Fibroblast of lung (primary cell): ENCODE data around the gene ZDHHC14. TPM values are rescaled to one million over a fixed set of nuclear protein-coding genes. Genes with fewer than 3 reads are reported as not detected.

Source experiments
- DNase-seq, 2 donors: peaks; one replicate each; pipeline versions ENCODE4 v3.0.0 to v3.0.0-alpha.2; 2010; ENCODE audit warnings: low read depth in 2 of 2
- H2AFZ ChIP-seq: 2 replicates; pipeline ENCODE4 v1.5.1; 2012; ENCODE audit warnings: low read length, control low read depth, inconsistent platforms
- H3K27ac ChIP-seq: 2 replicates; pipeline ENCODE4 v1.5.1; 2011; ENCODE audit warnings: low read length, control low read depth; ENCODE audit not compliant: insufficient read depth
- H3K27me3 ChIP-seq: 2 replicates; pipeline ENCODE4 v1.5.1; 2011; ENCODE audit warnings: mild to moderate bottlenecking, low read length; ENCODE audit not compliant: control insufficient read depth, insufficient read depth
- H3K36me3 ChIP-seq: 2 replicates; pipeline ENCODE4 v1.5.1; 2011; ENCODE audit warnings: low read length; ENCODE audit not compliant: control insufficient read depth, insufficient read depth
- H3K4me1 ChIP-seq: 2 replicates; pipeline ENCODE4 v1.5.1; 2011; ENCODE audit warnings: low read length; ENCODE audit not compliant: control insufficient read depth, insufficient read depth; ENCODE audit errors: extremely low read depth
- H3K4me2 ChIP-seq: 2 replicates; pipeline ENCODE4 v1.5.1; 2011; ENCODE audit warnings: low read length, control low read depth; ENCODE audit not compliant: insufficient read depth; ENCODE audit errors: extremely low read depth
- H3K4me3 ChIP-seq, 4 experiments: fragments of 200-600 bp in 1 of 4; sonication (generic) in 1 of 4; replicated peaks in 1 of 4; 2 replicates each; pipeline ENCODE4 v1.5.1; 2011 to 2016; ENCODE audit warnings: low read length in 4 of 4, low read depth in 3 of 4, mild to moderate bottlenecking in 3 of 4, control low read depth in 2 of 4, inconsistent platforms in 1 of 4, mixed read lengths in 1 of 4; ENCODE audit not compliant: insufficient read depth in 1 of 4; ENCODE audit errors: control extremely low read depth in 1 of 4
- H3K79me2 ChIP-seq: 2 replicates; pipeline ENCODE4 v1.5.1; 2012; ENCODE audit warnings: mild to moderate bottlenecking, low read length, inconsistent platforms; ENCODE audit not compliant: control insufficient read depth, insufficient read depth
- H3K9ac ChIP-seq: 2 replicates; pipeline ENCODE4 v1.5.1; 2011; ENCODE audit warnings: mild to moderate bottlenecking, low read length, control low read depth; ENCODE audit not compliant: insufficient read depth
- H3K9me3 ChIP-seq: 2 replicates; pipeline ENCODE4 v1.5.1; 2012; ENCODE audit warnings: low read depth, low read length; ENCODE audit not compliant: control insufficient read depth, insufficient read depth
- H4K20me1 ChIP-seq: 2 replicates; pipeline ENCODE4 v1.5.1; 2011; ENCODE audit warnings: low read length; ENCODE audit not compliant: control insufficient read depth, insufficient read depth; ENCODE audit errors: extremely low read depth
- EZH2 ChIP-seq: IDR thresholded peaks from 2 replicates; pipeline ENCODE4 v1.5.1; 2012; ENCODE audit warnings: low read length, control low read depth, mild to moderate bottlenecking; ENCODE audit errors: missing control alignments
- polyA plus RNA-seq, 2 donors: library from polyadenylated mRNA; depleted of rRNA in 1 of 2; stranded (reverse) in 1 of 2; unstranded in 1 of 2; fragments of >200 nt; gene quantifications; 2 replicates each; pipeline ENCODE4 v1.2.1, GENCODE V29; 2011 to 2012; ENCODE audit warnings: missing spikeins in 1 of 2
- total RNA-seq: library from RNA; depleted of rRNA; stranded (reverse); fragments of >200 nt; gene quantifications from 2 replicates; pipeline ENCODE4 v1.2.1, GENCODE V29; 2014
- TF ChIP-seq, protein P1 (sequence below), 2 donors: IDR thresholded peaks in 1 of 2; conservative IDR thresholded peaks in 1 of 2; 1 replicate in 1 of 2; 2 replicates in 1 of 2; pipeline ENCODE4 v1.5.1; 2011 to 2012; ENCODE audit warnings: low read length in 2 of 2, control low read depth in 1 of 2, inconsistent platforms in 1 of 2, low read depth in 1 of 2, mild to moderate bottlenecking in 1 of 2

ZDHHC14 gene
- total and polyA plus RNA-seq, 2 donors (not counting 1 experiment from before 2014, with no cell fraction given) = 1.7 to 3.5 TPM

GRCh38 chr6:157513004-157513603 is 132.1 kb downstream of the ZDHHC14 start:
- H3K27ac ChIP-seq = no peak overlapping the region
- H3K9ac ChIP-seq = no peak overlapping the region
- TF ChIP-seq, protein P1, sequence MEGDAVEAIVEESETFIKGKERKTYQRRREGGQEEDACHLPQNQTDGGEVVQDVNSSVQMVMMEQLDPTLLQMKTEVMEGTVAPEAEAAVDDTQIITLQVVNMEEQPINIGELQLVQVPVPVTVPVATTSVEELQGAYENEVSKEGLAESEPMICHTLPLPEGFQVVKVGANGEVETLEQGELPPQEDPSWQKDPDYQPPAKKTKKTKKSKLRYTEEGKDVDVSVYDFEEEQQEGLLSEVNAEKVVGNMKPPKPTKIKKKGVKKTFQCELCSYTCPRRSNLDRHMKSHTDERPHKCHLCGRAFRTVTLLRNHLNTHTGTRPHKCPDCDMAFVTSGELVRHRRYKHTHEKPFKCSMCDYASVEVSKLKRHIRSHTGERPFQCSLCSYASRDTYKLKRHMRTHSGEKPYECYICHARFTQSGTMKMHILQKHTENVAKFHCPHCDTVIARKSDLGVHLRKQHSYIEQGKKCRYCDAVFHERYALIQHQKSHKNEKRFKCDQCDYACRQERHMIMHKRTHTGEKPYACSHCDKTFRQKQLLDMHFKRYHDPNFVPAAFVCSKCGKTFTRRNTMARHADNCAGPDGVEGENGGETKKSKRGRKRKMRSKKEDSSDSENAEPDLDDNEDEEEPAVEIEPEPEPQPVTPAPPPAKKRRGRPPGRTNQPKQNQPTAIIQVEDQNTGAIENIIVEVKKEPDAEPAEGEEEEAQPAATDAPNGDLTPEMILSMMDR (conservative IDR thresholded peaks at IDR 0.05 in 1 of 2, IDR thresholded peaks at IDR 0.05 in 1 of 2; ENCODE audit: low read depth in 1 of 2, low read length in 2 of 2) = no peak
- TF ChIP-seq EZH2 = no peak
- H3K9me3 ChIP-seq = no peaks in the 10 kb centered on the region
- no peaks in the 10 kb centered on the region for H4K20me1 ChIP-seq
- no peaks in the 10 kb centered on the region for H3K27me3 ChIP-seq
- no peak for DNase-seq
- no peak overlapping the region for H2AFZ ChIP-seq
- H3K4me3 ChIP-seq = no peak overlapping the region
- H3K4me2 ChIP-seq = no peak overlapping the region
- H3K36me3 ChIP-seq = no peaks in the 10 kb centered on the region
- no peaks in the 10 kb centered on the region for H3K79me2 ChIP-seq
- H3K4me1 ChIP-seq = no peaks in the 10 kb centered on the region

- TF ChIP-seq, protein P1 (conservative IDR thresholded peaks at IDR 0.05 in 1 of 2, IDR thresholded peaks at IDR 0.05 in 1 of 2; ENCODE audit: low read depth in 1 of 2, low read length in 2 of 2) = no peak
- TF ChIP-seq EZH2 = no peak
- Histone ChIP-seq H4K20me1 (no peaks in the 10 kb centered on the region), H3K9ac (no peak overlapping the region), H2AFZ (no peak overlapping the region), H3K4me3 (no peak overlapping the region), H3K36me3 (no peaks in the 10 kb centered on the region), H3K79me2 (no peaks in the 10 kb centered on the region), H3K9me3 (no peaks in the 10 kb centered on the region), H3K27me3 (no peaks in the 10 kb centered on the region), H3K4me2 (no peak overlapping the region), H3K27ac (no peak overlapping the region), H3K4me1 (no peaks in the 10 kb centered on the region)
- DNase-seq = no peak
Observed at GRCh38 chr6:157513619-157514485, 132.9 kb downstream of the ZDHHC14 start.

DNA sequence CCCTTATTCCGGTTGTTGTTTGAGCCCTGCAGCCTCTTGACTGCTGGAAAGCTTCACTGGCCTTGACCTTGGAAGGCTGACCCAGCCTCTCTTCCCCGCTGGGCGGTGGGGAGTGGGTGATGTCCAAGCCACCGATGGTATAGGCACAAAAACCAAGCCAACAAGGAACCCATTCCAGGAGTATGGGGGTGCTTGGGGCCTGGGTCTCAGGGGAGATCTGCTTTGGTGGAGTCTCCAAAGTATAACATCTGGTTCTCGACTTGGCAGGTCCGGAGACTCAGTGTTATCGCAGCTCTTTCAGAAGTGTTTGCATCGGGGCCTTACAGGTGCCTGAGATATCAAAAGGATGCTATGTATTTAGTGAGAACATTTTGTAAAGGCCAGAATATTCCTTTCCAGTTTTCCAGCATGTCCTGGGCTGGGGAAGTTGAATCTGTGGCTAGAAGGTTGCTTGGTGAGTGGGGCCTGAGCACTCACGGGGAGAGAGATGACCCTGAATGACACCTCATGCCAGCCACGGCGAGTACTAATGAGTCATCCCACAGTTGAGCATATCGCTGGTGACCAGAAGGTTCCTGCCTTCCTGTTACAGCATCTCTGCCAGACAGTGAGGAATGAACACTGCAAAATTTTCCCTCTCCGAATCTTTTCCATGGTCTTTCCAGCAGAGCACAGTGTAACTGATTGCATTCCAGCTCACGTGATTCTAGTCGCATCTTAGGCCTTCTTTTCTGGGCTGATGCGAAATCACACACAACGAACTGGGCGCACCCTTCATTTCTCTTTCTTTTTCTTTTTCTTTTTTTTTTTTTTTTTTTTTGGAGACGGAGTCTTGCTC is 133.9 kb downstream of the ZDHHC14 start:
- H4K20me1 ChIP-seq = no peaks in the 10 kb centered on the region
- no peaks in the 10 kb centered on the region for H3K9me3 ChIP-seq
- no peaks in the 10 kb centered on the region for H3K4me1 ChIP-seq
- no peak overlapping the region for H3K4me2 ChIP-seq
- no peak overlapping the region for H3K9ac ChIP-seq
- no peak overlapping the region for H3K4me3 ChIP-seq
- H3K36me3 ChIP-seq = no peaks in the 10 kb centered on the region
- no peak overlapping the region for H2AFZ ChIP-seq
- H3K27ac ChIP-seq = no peak overlapping the region
- DNase-seq = peak; percentile 51 to 78
- H3K27me3 ChIP-seq = no peaks in the 10 kb centered on the region
- TF ChIP-seq, protein P1 (conservative IDR thresholded peaks at IDR 0.05 in 1 of 2, IDR thresholded peaks at IDR 0.05 in 1 of 2; ENCODE audit: low read depth in 1 of 2, low read length in 2 of 2) = no peak
- no peak for TF ChIP-seq EZH2
- H3K79me2 ChIP-seq = no peaks in the 10 kb centered on the region
